HEK293 (cell line): ENCODE data around the gene SLC7A11.

Experiments
- CTCF ChIA-PET: fragments of 350-600 bp; formaldehyde crosslinking; extraction: SDS; loops from one replicate; lab custom pipeline; 2021; ENCODE audit warnings: antibody characterized with exemption; lab: Yijun Ruan, JAX
- POLR2A ChIA-PET: fragments of 300-600 bp; formaldehyde crosslinking; extraction: SDS; loops from one replicate; lab custom pipeline; 2020; ENCODE audit warnings: antibody characterized with exemption, inconsistent platforms; lab: Yijun Ruan, JAX
- H3K27ac ChIP-seq: fragments of 200-500 bp; sonication (Bioruptor generic); 2 replicates; pipeline ENCODE4 v1.5.1; 2014; ENCODE audit warnings: low read depth, low read length, control low read depth, inconsistent platforms; ENCODE audit errors: extremely low read depth
- H3K36me3 ChIP-seq, 2 experiments: fragments of 200-500 bp in 1 of 2; sonication (Bioruptor generic) in 1 of 2; 1 replicate in 1 of 2; 2 replicates in 1 of 2; pipeline ENCODE4 v1.5.1; 2014 to 2017; ENCODE audit warnings: inconsistent platforms in 2 of 2, low read length in 2 of 2; ENCODE audit not compliant: control insufficient read depth in 2 of 2, insufficient read depth in 1 of 2
- H3K4me1 ChIP-seq: fragments of 200-500 bp; sonication (Bioruptor generic); 2 replicates; pipeline ENCODE4 v1.5.1; 2014; ENCODE audit warnings: mild to moderate bottlenecking, low read length, inconsistent platforms; ENCODE audit not compliant: control insufficient read depth, insufficient read depth
- H3K4me3 ChIP-seq: 2 replicates; pipeline ENCODE4 v1.5.1; 2011; ENCODE audit warnings: low read depth, mild to moderate bottlenecking, control low read depth, low read length, moderate library complexity
- H3K9me3 ChIP-seq: fragments of 200-500 bp; sonication (Bioruptor generic); 2 replicates; pipeline ENCODE4 v1.5.1; 2014; ENCODE audit warnings: low read depth, low read length, inconsistent platforms; ENCODE audit not compliant: control insufficient read depth, insufficient read depth
- EGR2 ChIP-seq: fragments of 450-650 bp; formaldehyde crosslinking; IDR thresholded peaks from 2 replicates; pipeline ENCODE4 v1.5.1; 2016; ENCODE audit warnings: low read depth, missing biosample characterization, missing genetic modification characterization
- FEZF1 ChIP-seq: fragments of 450-650 bp; formaldehyde crosslinking; IDR thresholded peaks from 2 replicates; pipeline ENCODE4 v1.5.1; 2016; ENCODE audit warnings: missing biosample characterization, missing genetic modification characterization
- SP3 ChIP-seq: fragments of 450-650 bp; formaldehyde crosslinking; IDR thresholded peaks from 2 replicates; pipeline ENCODE4 v1.5.1; 2016; ENCODE audit warnings: missing biosample characterization, missing genetic modification characterization
- TRIM28 ChIP-seq: IDR thresholded peaks from 2 replicates; pipeline ENCODE4 v1.6.1; 2011; ENCODE audit warnings: low read length, control low read depth, borderline replicate concordance
- ZBTB17 ChIP-seq: fragments of 450-650 bp; formaldehyde crosslinking; IDR thresholded peaks from 2 replicates; pipeline ENCODE4 v1.5.1; 2016; ENCODE audit warnings: missing biosample characterization, missing genetic modification characterization
- ZNF121 ChIP-seq: fragments of 450-650 bp; formaldehyde crosslinking; IDR thresholded peaks from 2 replicates; pipeline ENCODE4 v1.5.1; 2016; ENCODE audit warnings: missing biosample characterization, missing genetic modification characterization
- ZNF132 ChIP-seq: fragments of 450-650 bp; formaldehyde crosslinking; IDR thresholded peaks from 2 replicates; pipeline ENCODE4 v1.5.1; 2017; ENCODE audit warnings: missing biosample characterization, missing genetic modification characterization, borderline replicate concordance
- ZNF133 ChIP-seq: fragments of 450-650 bp; formaldehyde crosslinking; IDR thresholded peaks from 2 replicates; pipeline ENCODE4 v1.5.1; 2016; ENCODE audit warnings: missing biosample characterization, missing genetic modification characterization
- ZNF138 ChIP-seq: fragments of 450-650 bp; formaldehyde crosslinking; IDR thresholded peaks from 2 replicates; pipeline ENCODE4 v1.5.1; 2016; ENCODE audit warnings: missing biosample characterization, missing genetic modification characterization, borderline replicate concordance
- ZNF155 ChIP-seq: fragments of 450-650 bp; formaldehyde crosslinking; IDR thresholded peaks from 2 replicates; pipeline ENCODE4 v1.5.1; 2016; ENCODE audit warnings: missing biosample characterization, missing genetic modification characterization
- ZNF169 ChIP-seq: fragments of 450-650 bp; formaldehyde crosslinking; IDR thresholded peaks from 2 replicates; pipeline ENCODE4 v1.5.1; 2016; ENCODE audit warnings: missing biosample characterization, missing genetic modification characterization
- ZNF175 ChIP-seq: fragments of 450-650 bp; formaldehyde crosslinking; IDR thresholded peaks from 2 replicates; pipeline ENCODE4 v1.5.1; 2016; ENCODE audit warnings: missing biosample characterization, missing genetic modification characterization
- ZNF2 ChIP-seq: fragments of 450-650 bp; formaldehyde crosslinking; IDR thresholded peaks from 2 replicates; pipeline ENCODE4 v1.5.1; 2016; ENCODE audit warnings: missing biosample characterization, missing genetic modification characterization
- ZNF23 ChIP-seq: fragments of 450-650 bp; formaldehyde crosslinking; IDR thresholded peaks from 2 replicates; pipeline ENCODE4 v1.5.1; 2016; ENCODE audit warnings: missing biosample characterization, missing genetic modification characterization, borderline replicate concordance
- ZNF248 ChIP-seq: fragments of 450-650 bp; formaldehyde crosslinking; IDR thresholded peaks from 2 replicates; pipeline ENCODE4 v1.5.1; 2017; ENCODE audit warnings: missing biosample characterization, missing genetic modification characterization
- ZNF302 ChIP-seq: fragments of 450-650 bp; formaldehyde crosslinking; IDR thresholded peaks from 2 replicates; pipeline ENCODE4 v1.5.1; 2016; ENCODE audit warnings: missing biosample characterization, missing genetic modification characterization, low read depth
- ZNF366 ChIP-seq: fragments of 450-650 bp; formaldehyde crosslinking; conservative IDR thresholded peaks from 2 replicates; pipeline ENCODE4 v1.5.1; 2016; ENCODE audit warnings: missing biosample characterization, missing genetic modification characterization
- ZNF473 ChIP-seq: fragments of 450-650 bp; formaldehyde crosslinking; IDR thresholded peaks from 2 replicates; pipeline ENCODE4 v1.5.1; 2017; ENCODE audit warnings: missing biosample characterization, missing genetic modification characterization
- ZNF48 ChIP-seq: fragments of 450-650 bp; formaldehyde crosslinking; IDR thresholded peaks from 2 replicates; pipeline ENCODE4 v1.5.1; 2016; ENCODE audit warnings: missing biosample characterization, missing genetic modification characterization
- ZNF501 ChIP-seq: fragments of 450-650 bp; formaldehyde crosslinking; IDR thresholded peaks from 2 replicates; pipeline ENCODE4 v1.5.1; 2016; ENCODE audit warnings: missing biosample characterization, missing genetic modification characterization
- ZNF544 ChIP-seq: fragments of 450-650 bp; formaldehyde crosslinking; IDR thresholded peaks from 2 replicates; pipeline ENCODE4 v1.5.0; 2017; ENCODE audit warnings: missing biosample characterization, missing genetic modification characterization
- ZNF600 ChIP-seq: fragments of 450-650 bp; formaldehyde crosslinking; IDR thresholded peaks from 2 replicates; pipeline ENCODE4 v1.5.1; 2016; ENCODE audit warnings: missing biosample characterization, missing genetic modification characterization
- ZNF677 ChIP-seq: fragments of 450-650 bp; IDR thresholded peaks from 2 replicates; pipeline ENCODE4 v1.5.0; 2018; ENCODE audit warnings: missing biosample characterization, mild to moderate bottlenecking, missing genetic modification characterization, moderate library complexity
- ZNF701 ChIP-seq: fragments of 450-650 bp; formaldehyde crosslinking; IDR thresholded peaks from 2 replicates; pipeline ENCODE4 v1.5.1; 2016; ENCODE audit warnings: missing biosample characterization, missing genetic modification characterization
- ZNF830 ChIP-seq: fragments of 450-650 bp; IDR thresholded peaks from 2 replicates; pipeline ENCODE4 v1.5.0; 2018; ENCODE audit warnings: missing biosample characterization, missing genetic modification characterization, low read depth, mild to moderate bottlenecking, moderate library complexity
- ZXDB ChIP-seq: fragments of 450-650 bp; formaldehyde crosslinking; IDR thresholded peaks from 2 replicates; pipeline ENCODE4 v1.5.1; 2016; ENCODE audit warnings: missing biosample characterization, missing genetic modification characterization
- TF ChIP-seq, protein P1 (sequence below): fragments of 450-650 bp; formaldehyde crosslinking; IDR thresholded peaks from 2 replicates; pipeline ENCODE4 v1.5.1; 2016; ENCODE audit warnings: missing biosample characterization, missing genetic modification characterization
- TF ChIP-seq, protein P2 (sequence below): fragments of 450-650 bp; formaldehyde crosslinking; IDR thresholded peaks from 2 replicates; pipeline ENCODE4 v1.5.1; 2017; ENCODE audit warnings: missing biosample characterization, missing genetic modification characterization
- TF ChIP-seq, protein P3 (sequence below): fragments of 450-650 bp; formaldehyde crosslinking; IDR thresholded peaks from 2 replicates; pipeline ENCODE4 v1.5.0; 2017; ENCODE audit warnings: missing biosample characterization, missing genetic modification characterization, borderline replicate concordance
- TF ChIP-seq, protein P4 (sequence below): fragments of 450-650 bp; formaldehyde crosslinking; IDR thresholded peaks from 2 replicates; pipeline ENCODE4 v1.5.1; 2016; ENCODE audit warnings: missing biosample characterization, missing genetic modification characterization

The SLC7A11 gene

DNA sequence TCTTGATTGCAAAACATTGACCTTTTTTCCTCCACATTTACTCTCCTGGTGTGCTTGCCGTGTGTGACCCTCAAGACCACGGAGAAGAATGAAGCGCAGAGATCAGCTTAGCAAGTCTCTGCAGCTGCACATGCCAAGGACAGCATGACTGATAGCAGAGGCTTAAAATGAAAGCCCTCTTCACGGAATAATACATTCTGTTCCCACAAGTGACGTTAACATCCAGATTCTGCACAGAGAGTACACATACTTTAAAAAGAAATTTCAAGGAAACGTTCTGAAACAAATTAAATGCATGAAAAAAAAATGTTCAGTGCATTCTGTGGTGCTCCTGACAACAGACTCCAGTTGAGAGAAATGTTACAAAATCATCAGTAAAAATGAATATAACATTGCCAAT lies 60.9 kb downstream of the SLC7A11 start:
- no peaks in the 10 kb centered on the region for H3K9me3 ChIP-seq
- TF ChIP-seq ZNF175 (tag by site-specific recombination) (no peak), ZNF133 (tag by site-specific recombination) (no peak), SP3 (tag by site-specific recombination) (no peak), ZXDB (no peak), ZNF48 (tag by site-specific recombination) (no peak), ZBTB17 (no peak), ZNF600 (tag by site-specific recombination) (no peak), ZNF248 (no peak)
- TF ChIP-seq, protein P1, sequence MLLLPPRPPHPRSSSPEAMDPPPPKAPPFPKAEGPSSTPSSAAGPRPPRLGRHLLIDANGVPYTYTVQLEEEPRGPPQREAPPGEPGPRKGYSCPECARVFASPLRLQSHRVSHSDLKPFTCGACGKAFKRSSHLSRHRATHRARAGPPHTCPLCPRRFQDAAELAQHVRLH (tag by site-specific recombination), result no peak
- TF ChIP-seq, protein P2, sequence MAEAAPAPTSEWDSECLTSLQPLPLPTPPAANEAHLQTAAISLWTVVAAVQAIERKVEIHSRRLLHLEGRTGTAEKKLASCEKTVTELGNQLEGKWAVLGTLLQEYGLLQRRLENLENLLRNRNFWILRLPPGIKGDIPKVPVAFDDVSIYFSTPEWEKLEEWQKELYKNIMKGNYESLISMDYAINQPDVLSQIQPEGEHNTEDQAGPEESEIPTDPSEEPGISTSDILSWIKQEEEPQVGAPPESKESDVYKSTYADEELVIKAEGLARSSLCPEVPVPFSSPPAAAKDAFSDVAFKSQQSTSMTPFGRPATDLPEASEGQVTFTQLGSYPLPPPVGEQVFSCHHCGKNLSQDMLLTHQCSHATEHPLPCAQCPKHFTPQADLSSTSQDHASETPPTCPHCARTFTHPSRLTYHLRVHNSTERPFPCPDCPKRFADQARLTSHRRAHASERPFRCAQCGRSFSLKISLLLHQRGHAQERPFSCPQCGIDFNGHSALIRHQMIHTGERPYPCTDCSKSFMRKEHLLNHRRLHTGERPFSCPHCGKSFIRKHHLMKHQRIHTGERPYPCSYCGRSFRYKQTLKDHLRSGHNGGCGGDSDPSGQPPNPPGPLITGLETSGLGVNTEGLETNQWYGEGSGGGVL, result no peak
- TF ChIP-seq, protein P3, sequence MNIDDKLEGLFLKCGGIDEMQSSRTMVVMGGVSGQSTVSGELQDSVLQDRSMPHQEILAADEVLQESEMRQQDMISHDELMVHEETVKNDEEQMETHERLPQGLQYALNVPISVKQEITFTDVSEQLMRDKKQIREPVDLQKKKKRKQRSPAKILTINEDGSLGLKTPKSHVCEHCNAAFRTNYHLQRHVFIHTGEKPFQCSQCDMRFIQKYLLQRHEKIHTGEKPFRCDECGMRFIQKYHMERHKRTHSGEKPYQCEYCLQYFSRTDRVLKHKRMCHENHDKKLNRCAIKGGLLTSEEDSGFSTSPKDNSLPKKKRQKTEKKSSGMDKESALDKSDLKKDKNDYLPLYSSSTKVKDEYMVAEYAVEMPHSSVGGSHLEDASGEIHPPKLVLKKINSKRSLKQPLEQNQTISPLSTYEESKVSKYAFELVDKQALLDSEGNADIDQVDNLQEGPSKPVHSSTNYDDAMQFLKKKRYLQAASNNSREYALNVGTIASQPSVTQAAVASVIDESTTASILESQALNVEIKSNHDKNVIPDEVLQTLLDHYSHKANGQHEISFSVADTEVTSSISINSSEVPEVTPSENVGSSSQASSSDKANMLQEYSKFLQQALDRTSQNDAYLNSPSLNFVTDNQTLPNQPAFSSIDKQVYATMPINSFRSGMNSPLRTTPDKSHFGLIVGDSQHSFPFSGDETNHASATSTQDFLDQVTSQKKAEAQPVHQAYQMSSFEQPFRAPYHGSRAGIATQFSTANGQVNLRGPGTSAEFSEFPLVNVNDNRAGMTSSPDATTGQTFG (tag by site-specific recombination), result no peak
- TF ChIP-seq, all 188 proteins: peak for 0
- Histone ChIP-seq H3K4me1 (no peaks in the 10 kb centered on the region), H3K4me3 (no peak overlapping the region), H3K36me3 (peaks cover 0 to 14% of the 10 kb centered on the region in 2 experiments; a peak in 1 of 3 replicates), H3K27ac (no peak overlapping the region)
- POLR2A ChIA-PET, result no interaction called here
- CTCF ChIA-PET, result interaction anchor here (0.5 to 1.9 kb wide), 4 partner anchors 64 to 395 kb away, joined by 3 to 9 read pairs (median 4); no protein-coding TSS in a partner anchor

DNA sequence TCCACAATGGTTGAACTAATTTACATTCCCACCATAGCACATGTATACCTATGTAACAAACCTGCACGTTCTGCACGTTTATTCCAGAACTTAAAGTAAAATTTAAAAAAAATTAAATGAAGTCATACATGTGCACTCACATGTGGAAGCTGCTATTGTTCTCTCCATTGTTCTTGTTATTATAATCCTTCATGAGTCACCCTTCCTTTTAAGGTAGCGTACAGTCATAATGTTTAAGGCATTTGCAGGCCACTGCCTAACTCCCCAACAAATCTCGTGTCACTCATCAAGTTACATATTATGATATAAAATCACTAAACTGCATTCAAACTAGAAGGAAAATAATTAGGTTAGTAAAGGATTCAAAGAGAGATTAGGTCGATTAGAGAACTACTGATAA lies 63.6 kb downstream of the SLC7A11 start:
- no peak overlapping the region for H3K4me3 ChIP-seq
- H3K36me3 ChIP-seq, result peaks cover 0 to 14% of the 10 kb centered on the region in 2 experiments; a peak in 1 of 3 replicates
- TF ChIP-seq ZNF701 (tag by site-specific recombination) (no peak), ZNF677 (no peak), ZNF830 (tag by site-specific recombination) (no peak), ZNF366 (tag by site-specific recombination) (no peak), EGR2 (no peak), ZNF473 (tag by site-specific recombination) (no peak), ZNF121 (tag by site-specific recombination) (no peak), ZNF155 (no peak), ZNF600 (tag by site-specific recombination) (no peak), ZNF23 (tag by site-specific recombination) (no peak), ZNF501 (tag by site-specific recombination) (no peak), ZNF302 (no peak), ZNF544 (tag by site-specific recombination) (no peak), FEZF1 (tag by site-specific recombination) (no peak), TRIM28 (no peak), ZNF169 (tag by site-specific recombination) (no peak), ZNF138 (no peak), ZNF2 (tag by site-specific recombination) (no peak), ZNF132 (tag by site-specific recombination) (no peak)
- TF ChIP-seq, protein P4, sequence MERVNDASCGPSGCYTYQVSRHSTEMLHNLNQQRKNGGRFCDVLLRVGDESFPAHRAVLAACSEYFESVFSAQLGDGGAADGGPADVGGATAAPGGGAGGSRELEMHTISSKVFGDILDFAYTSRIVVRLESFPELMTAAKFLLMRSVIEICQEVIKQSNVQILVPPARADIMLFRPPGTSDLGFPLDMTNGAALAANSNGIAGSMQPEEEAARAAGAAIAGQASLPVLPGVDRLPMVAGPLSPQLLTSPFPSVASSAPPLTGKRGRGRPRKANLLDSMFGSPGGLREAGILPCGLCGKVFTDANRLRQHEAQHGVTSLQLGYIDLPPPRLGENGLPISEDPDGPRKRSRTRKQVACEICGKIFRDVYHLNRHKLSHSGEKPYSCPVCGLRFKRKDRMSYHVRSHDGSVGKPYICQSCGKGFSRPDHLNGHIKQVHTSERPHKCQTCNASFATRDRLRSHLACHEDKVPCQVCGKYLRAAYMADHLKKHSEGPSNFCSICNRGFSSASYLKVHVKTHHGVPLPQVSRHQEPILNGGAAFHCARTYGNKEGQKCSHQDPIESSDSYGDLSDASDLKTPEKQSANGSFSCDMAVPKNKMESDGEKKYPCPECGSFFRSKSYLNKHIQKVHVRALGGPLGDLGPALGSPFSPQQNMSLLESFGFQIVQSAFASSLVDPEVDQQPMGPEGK (tag by site-specific recombination), result no peak
- ChIA-PET POLR2A (no interaction called here), CTCF (interaction anchor here (1.8 kb wide), 1 partner anchor 9 kb away, joined by 3 read pairs; no protein-coding TSS in a partner anchor)
- no peak overlapping the region for H3K27ac ChIP-seq
- H3K9me3 ChIP-seq, result no peaks in the 10 kb centered on the region
- no peaks in the 10 kb centered on the region for H3K4me1 ChIP-seq
